Rectal smooth muscle tissue (tissue), 1 donor: ENCODE results near the gene UHMK1.
"Not testable (repeated sequence)": the region's sequence is repeated elsewhere in the genome, so short reads cannot be mapped to it uniquely, and the experiment has no call there.

Experiments
- H3K27ac ChIP-seq: one replicate; pipeline ENCODE4 v1.7.0; 2013; ENCODE audit warnings: low read depth, low read length, inconsistent platforms
- H3K27me3 ChIP-seq: one replicate; pipeline ENCODE4 v1.7.0; 2013; ENCODE audit warnings: low read length; ENCODE audit not compliant: control insufficient read depth, insufficient read depth
- H3K36me3 ChIP-seq: one replicate; pipeline ENCODE4 v1.7.0; 2013; ENCODE audit warnings: low read length; ENCODE audit not compliant: control insufficient read depth, insufficient read depth
- H3K4me1 ChIP-seq: one replicate; pipeline ENCODE4 v1.7.0; 2013; ENCODE audit warnings: low read length; ENCODE audit not compliant: control insufficient read depth, insufficient read depth
- H3K4me3 ChIP-seq: one replicate; pipeline ENCODE4 v1.7.0; 2013; ENCODE audit warnings: low read length
- H3K9ac ChIP-seq: one replicate; pipeline ENCODE4 v1.7.0; 2013; ENCODE audit warnings: low read length

Gene UHMK1, protein sequence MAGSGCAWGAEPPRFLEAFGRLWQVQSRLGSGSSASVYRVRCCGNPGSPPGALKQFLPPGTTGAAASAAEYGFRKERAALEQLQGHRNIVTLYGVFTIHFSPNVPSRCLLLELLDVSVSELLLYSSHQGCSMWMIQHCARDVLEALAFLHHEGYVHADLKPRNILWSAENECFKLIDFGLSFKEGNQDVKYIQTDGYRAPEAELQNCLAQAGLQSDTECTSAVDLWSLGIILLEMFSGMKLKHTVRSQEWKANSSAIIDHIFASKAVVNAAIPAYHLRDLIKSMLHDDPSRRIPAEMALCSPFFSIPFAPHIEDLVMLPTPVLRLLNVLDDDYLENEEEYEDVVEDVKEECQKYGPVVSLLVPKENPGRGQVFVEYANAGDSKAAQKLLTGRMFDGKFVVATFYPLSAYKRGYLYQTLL

GRCh38 chr1:162497723-162498495 lies at the start of gene UHMK1:
TSS of gene UHMK1 (plus strand) at chr1:162497818. CDS start at chr1:162498001, 183 bp downstream.
- Histone ChIP-seq H3K4me3 (peak within 1 kb of the TSS; percentile 75), H3K27me3 (no peaks in the 10 kb centered on the region), H3K36me3 (peaks cover 14% of the 10 kb centered on the region), H3K27ac (peak within 1 kb of the TSS; percentile 87), H3K4me1 (peaks cover 6% of the 10 kb centered on the region), H3K9ac (peak within 1 kb of the TSS; percentile 53)

- H3K27ac ChIP-seq, H3K4me3 ChIP-seq, H3K27me3 ChIP-seq, H3K4me1 ChIP-seq, H3K9ac ChIP-seq, H3K36me3 ChIP-seq: not testable (repeated sequence)
Observed at GRCh38 chr1:162454361-162454760, 43.3 kb upstream of the UHMK1 start.

- Histone ChIP-seq H3K4me3 (no peak overlapping the region), H3K4me1 (no peaks in the 10 kb centered on the region), H3K36me3 (no peaks in the 10 kb centered on the region), H3K9ac (no peak overlapping the region), H3K27me3 (no peaks in the 10 kb centered on the region), H3K27ac (no peak overlapping the region)
Observed at GRCh38 chr1:162456323-162456722, 41.3 kb upstream of the UHMK1 start.

- Histone ChIP-seq H3K4me3 (no peak overlapping the region), H3K36me3 (no peaks in the 10 kb centered on the region), H3K4me1 (no peaks in the 10 kb centered on the region), H3K27me3 (no peaks in the 10 kb centered on the region), H3K9ac (no peak overlapping the region), H3K27ac (no peak overlapping the region)
Observed at GRCh38 chr1:162458236-162458635, 39.4 kb upstream of the UHMK1 start.

GRCh38 chr1:162462425-162462824 lies 35.2 kb upstream of the UHMK1 start:
- H3K4me1 ChIP-seq, H3K27ac ChIP-seq, H3K27me3 ChIP-seq, H3K36me3 ChIP-seq, H3K9ac ChIP-seq, H3K4me3 ChIP-seq: not testable (repeated sequence)

- no peaks in the 10 kb centered on the region for H3K27me3 ChIP-seq
- no peaks in the 10 kb centered on the region for H3K4me1 ChIP-seq
- H3K36me3 ChIP-seq, result no peaks in the 10 kb centered on the region
- no peak overlapping the region for H3K9ac ChIP-seq
- no peak overlapping the region for H3K27ac ChIP-seq
- no peak overlapping the region for H3K4me3 ChIP-seq
Observed at GRCh38 chr1:162463021-162463420, 34.6 kb upstream of the UHMK1 start.

DNA sequence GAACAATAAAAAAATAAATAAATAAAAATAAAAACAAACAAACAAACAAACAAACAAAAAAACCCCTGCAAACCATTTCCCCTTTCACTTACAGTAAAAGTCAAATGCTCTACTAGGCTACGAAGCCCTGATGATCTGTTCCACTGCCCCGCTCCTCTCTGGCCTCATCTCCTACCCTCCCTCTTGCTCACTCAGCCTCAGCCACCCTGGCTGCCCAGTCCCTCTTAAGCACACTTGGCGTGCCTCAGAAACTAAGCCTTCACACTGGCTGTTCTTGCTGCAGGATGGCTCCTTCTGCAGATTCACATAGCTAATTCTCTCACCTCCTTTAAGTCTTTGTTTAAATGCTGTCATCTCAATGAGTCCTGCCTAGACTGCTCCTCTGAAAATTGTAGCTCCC lies 30.8 kb upstream of the UHMK1 start:
- Histone ChIP-seq H3K27ac (no peak overlapping the region), H3K9ac (no peak overlapping the region), H3K4me3 (no peak overlapping the region), H3K36me3 (no peaks in the 10 kb centered on the region), H3K27me3 (no peaks in the 10 kb centered on the region), H3K4me1 (no peaks in the 10 kb centered on the region)

GRCh38 chr1:162470216-162470615 lies 27.4 kb upstream of the UHMK1 start:
- H3K27me3 ChIP-seq, result no peaks in the 10 kb centered on the region
- no peaks in the 10 kb centered on the region for H3K36me3 ChIP-seq
- H3K9ac ChIP-seq, result no peak overlapping the region
- H3K4me3 ChIP-seq, result no peak overlapping the region
- no peaks in the 10 kb centered on the region for H3K4me1 ChIP-seq
- no peak overlapping the region for H3K27ac ChIP-seq

- no peaks in the 10 kb centered on the region for H3K36me3 ChIP-seq
- H3K27ac ChIP-seq, result no peak overlapping the region
- no peak overlapping the region for H3K9ac ChIP-seq
- H3K27me3 ChIP-seq, result no peaks in the 10 kb centered on the region
- no peak overlapping the region for H3K4me3 ChIP-seq
- no peaks in the 10 kb centered on the region for H3K4me1 ChIP-seq
Observed at GRCh38 chr1:162471290-162471853, 26.2 kb upstream of the UHMK1 start.

DNA sequence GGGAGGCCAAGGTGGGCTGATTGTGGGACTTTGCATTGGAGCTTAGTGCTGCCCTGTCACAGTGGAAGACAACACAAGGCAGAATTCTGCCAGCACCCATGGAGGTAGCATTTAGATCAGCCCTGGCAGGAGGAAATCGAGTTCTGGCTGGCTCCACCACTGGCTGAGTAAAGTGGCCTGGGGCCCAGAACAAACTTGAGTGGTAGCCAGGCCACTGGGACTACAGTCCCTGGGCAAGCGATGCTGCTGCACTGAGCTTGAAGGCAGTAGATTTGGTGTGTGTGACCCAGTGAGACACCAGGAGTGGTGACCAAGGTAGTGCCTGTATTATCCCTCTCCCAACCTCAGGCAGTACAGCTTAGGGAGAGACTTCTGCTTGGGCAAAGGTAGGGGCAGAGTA lies 22.5 kb upstream of the UHMK1 start:
- Histone ChIP-seq H3K27me3 (no peaks in the 10 kb centered on the region), H3K4me1 (no peaks in the 10 kb centered on the region), H3K4me3 (no peak overlapping the region), H3K27ac (no peak overlapping the region), H3K9ac (no peak overlapping the region), H3K36me3 (no peaks in the 10 kb centered on the region)

GRCh38 chr1:162475539-162476185 lies 22.0 kb upstream of the UHMK1 start:
- Histone ChIP-seq H3K4me3 (no peak overlapping the region), H3K36me3 (no peaks in the 10 kb centered on the region), H3K4me1 (no peaks in the 10 kb centered on the region), H3K27me3 (no peaks in the 10 kb centered on the region), H3K27ac (no peak overlapping the region), H3K9ac (no peak overlapping the region)

- H3K4me1 ChIP-seq, result no peaks in the 10 kb centered on the region
- no peak overlapping the region for H3K4me3 ChIP-seq
- no peaks in the 10 kb centered on the region for H3K36me3 ChIP-seq
- no peak overlapping the region for H3K27ac ChIP-seq
- no peaks in the 10 kb centered on the region for H3K27me3 ChIP-seq
- no peak overlapping the region for H3K9ac ChIP-seq
Observed at GRCh38 chr1:162476620-162477019, 21.0 kb upstream of the UHMK1 start.
